GM12873 (cell line): Measurements from ENCODE around the gene GRM7.

ENCODE experiments used
- TF ChIP-seq, protein P1 (sequence below): IDR thresholded peaks from 2 replicates; pipeline ENCODE4 v1.5.1; 2012; ENCODE audit warnings: low read depth, mild to moderate bottlenecking, moderate library complexity, low read length, control low read depth; ENCODE audit not compliant: insufficient read depth; ENCODE audit errors: missing control alignments

GRM7 gene

DNA sequence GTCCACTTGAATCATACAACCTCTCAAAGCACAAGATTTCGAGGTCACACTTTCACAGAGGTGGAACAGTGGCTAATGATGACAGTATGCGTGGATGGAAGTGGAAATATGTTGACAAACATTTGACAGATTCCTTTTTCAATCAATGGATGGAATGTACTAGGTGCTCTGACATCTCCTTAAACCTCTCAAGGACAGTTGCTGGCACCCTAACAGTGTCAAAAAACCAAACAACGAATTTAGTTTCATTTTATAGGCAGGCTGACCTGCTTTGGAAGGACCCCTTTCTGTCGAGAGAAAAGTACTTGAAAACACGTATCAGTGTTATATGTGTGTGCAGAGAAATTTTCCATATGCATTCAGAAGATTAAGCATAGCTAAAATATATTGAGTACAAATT, 861.0 kb downstream of the GRM7 start:
- TF ChIP-seq, protein P1, sequence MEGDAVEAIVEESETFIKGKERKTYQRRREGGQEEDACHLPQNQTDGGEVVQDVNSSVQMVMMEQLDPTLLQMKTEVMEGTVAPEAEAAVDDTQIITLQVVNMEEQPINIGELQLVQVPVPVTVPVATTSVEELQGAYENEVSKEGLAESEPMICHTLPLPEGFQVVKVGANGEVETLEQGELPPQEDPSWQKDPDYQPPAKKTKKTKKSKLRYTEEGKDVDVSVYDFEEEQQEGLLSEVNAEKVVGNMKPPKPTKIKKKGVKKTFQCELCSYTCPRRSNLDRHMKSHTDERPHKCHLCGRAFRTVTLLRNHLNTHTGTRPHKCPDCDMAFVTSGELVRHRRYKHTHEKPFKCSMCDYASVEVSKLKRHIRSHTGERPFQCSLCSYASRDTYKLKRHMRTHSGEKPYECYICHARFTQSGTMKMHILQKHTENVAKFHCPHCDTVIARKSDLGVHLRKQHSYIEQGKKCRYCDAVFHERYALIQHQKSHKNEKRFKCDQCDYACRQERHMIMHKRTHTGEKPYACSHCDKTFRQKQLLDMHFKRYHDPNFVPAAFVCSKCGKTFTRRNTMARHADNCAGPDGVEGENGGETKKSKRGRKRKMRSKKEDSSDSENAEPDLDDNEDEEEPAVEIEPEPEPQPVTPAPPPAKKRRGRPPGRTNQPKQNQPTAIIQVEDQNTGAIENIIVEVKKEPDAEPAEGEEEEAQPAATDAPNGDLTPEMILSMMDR, result no peak

DNA sequence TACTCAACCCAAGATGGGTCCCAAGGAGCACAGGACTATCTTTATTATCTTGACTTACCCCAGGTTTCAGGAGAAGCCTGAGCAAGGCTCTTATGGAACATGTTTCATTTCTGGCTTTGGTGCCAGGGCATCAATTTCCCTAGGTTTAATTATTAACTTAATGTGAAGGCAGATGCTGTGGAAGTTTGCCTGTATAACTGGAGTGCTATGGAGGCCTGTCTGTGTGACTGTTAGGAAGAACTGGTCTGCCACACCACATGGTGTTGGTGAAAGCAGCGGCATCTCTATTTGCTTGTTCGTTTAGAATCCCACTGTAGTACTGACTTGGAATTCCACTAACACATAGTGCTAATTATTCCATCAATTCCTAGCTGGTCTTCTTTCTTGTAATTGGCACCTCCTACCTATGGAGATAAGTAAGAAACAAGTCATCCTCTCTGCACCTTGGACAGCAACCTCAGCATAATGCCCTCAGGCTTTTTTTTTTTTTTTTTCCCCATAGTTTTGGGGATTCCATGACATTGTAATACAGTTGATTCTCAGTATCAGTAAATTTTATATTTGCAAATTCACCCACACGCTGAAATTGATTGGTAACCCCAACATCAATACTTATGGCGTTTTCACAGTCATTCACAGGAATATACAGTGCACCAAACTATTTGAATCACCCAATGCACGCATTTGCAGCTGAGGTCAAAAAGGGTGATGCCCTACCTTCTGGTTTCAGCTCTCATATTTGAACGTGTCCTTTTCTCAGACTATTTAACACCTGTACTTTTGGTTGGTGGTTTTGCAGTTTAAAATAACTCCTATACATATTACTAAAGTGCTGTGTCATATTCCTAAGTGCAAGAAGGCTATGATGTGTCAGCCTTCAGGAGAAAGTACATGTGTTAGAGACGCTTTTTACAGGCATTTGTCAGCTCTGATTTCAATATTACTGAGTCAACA, 867.9 kb downstream of the GRM7 start:
- TF ChIP-seq, protein P1, result no peak

DNA sequence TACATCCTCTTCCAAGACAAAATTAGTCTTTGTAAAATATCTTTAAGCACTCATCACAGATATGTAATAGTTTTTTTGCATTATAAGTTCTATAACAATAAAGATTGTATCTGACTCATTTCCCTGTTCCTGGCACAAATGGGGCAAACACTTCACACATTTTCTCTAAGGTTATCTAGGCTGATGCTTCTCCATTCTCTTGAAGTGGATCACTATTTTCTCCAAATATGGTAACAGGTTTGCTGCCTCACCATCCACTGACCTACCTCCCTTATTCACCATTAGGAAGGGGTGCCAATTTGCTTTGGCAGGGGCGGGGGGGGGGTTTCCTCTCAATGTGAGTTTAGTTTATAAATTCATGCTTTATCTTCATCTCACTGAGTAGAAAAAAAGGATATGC, 873.0 kb downstream of the GRM7 start:
- TF ChIP-seq, protein P1, result no peak

DNA sequence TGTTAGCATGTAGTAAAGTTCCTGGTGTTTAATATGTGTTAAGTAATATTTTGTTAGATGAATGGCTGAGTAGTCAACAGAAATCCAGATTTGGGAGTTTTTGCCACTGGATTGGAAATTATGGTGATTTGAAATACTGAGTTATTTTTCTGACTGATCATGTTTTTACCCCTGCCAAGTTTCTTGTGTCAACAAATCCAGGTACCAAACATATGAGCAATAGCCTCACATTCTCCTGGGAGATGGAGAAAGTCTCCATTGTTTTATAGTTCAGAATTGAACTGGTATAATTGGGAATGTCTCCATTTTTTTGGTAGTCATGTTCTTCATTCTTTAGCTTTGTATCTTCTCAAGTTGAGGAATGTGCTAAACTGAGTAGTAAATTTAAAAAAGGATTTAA, 873.5 kb downstream of the GRM7 start:
- TF ChIP-seq, protein P1, result no peak

DNA sequence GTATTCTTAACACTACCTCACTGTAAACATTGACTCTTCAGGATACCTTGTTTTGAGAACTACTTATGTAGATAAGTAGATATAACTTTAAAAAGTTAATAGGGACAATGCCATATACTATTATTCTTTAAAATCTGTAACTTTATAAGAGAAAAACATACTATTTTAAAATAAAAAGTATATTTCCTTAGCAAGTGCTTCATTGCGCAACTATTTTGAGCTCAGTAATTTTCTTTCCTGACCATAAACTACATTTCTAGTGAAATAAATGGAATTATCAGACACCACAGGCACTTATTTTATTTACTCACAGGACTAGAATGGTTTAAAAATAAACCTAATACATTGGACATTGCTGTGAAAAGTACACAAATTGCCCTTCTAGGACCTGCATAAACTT, 876.3 kb downstream of the GRM7 start:
- TF ChIP-seq, protein P1, result no peak

DNA sequence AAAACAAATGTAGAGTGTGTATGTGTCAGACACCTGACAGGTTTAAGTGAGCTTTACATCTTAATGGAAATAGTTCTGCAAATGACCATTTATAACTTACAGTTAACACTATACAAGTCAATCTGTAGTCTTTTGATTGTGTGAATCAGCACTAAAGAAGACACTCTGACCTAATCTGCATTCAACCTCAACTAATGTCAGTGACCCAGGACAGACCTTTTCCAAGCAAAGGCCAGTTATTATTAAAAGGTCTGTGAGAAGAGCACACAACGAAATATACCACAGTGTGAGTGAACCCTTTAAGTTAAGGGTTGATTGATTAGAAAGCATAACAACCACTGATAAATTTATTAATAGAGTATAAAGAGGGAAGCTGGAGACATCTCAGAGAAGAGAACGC, 878.8 kb downstream of the GRM7 start:
- TF ChIP-seq, protein P1, result no peak

DNA sequence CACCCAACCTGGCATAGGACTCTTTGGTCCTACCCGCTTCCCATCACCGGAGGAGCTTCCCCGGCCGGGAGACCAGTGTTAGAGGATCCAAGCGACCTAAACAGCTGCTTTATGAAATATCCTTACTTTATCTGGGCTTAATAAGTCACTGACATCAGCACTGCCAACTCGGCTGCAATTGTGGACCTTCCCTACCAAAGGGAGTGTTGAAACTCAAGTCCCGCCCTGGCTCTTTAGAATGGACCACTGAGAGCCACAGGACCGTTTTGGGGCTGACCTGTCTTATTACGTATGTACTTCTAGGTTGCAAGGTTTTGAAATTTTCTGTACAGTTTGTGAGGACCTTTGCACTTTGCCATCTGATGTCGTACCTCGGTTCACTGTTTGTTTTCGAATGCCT, 879.5 kb downstream of the GRM7 start:
- TF ChIP-seq, protein P1, result no peak
